MCF 10A (cell line): ENCODE measurements around the gene HACL1. TPM values are rescaled to one million over a fixed set of nuclear protein-coding genes. Genes with fewer than 3 reads are reported as not detected.
A peak's percentile ranks its signal among the peaks of the same experiment; 100 is the strongest.

Experiments used
- BruUV-seq: library from RNA; stranded (reverse); fragments of 400-500 nt; replicated peaks from 2 replicates; lab custom pipeline; 2021; lab: Mats Ljungman, UMichigan
- CTCF ChIA-PET: fragments of 300-600 bp; sonication (Branson Sonifier 250); formaldehyde crosslinking; extraction: SDS; loops from one replicate; lab custom pipeline; 2021; ENCODE audit warnings: antibody characterized with exemption, inconsistent platforms; lab: Yijun Ruan, JAX
- POLR2A ChIA-PET: fragments of 300-600, 350-650 bp; sonication (Branson Sonifier 250); formaldehyde crosslinking; extraction: SDS; loops from one replicate; lab custom pipeline; 2020; ENCODE audit warnings: antibody characterized with exemption, inconsistent platforms; lab: Yijun Ruan, JAX
- DNase-seq: peaks from one replicate; pipeline ENCODE4 v3.0.0-alpha.2; 2018; ENCODE audit not compliant: unreplicated experiment
- H3K27ac Mint-ChIP-seq: one replicate; pipeline ENCODE4 v1.8.0; 2022; ENCODE audit warnings: mild to moderate bottlenecking, low read depth, mixed read lengths; ENCODE audit not compliant: unreplicated experiment
- H3K27me3 Mint-ChIP-seq: one replicate; pipeline ENCODE4 v1.8.0; 2022; ENCODE audit warnings: mixed read lengths; ENCODE audit not compliant: insufficient read depth, unreplicated experiment
- H3K36me3 Mint-ChIP-seq: one replicate; pipeline ENCODE4 v1.8.0; 2022; ENCODE audit warnings: mild to moderate bottlenecking, moderate library complexity, mixed read lengths; ENCODE audit not compliant: insufficient read depth, unreplicated experiment
- H3K4me1 Mint-ChIP-seq: one replicate; pipeline ENCODE4 v1.8.0; 2022; ENCODE audit warnings: mixed read lengths; ENCODE audit not compliant: insufficient read depth, unreplicated experiment
- H3K4me3 Mint-ChIP-seq: one replicate; pipeline ENCODE4 v1.8.0; 2022; ENCODE audit warnings: mild to moderate bottlenecking, moderate library complexity, mixed read lengths; ENCODE audit not compliant: unreplicated experiment
- H3K9me3 Mint-ChIP-seq: one replicate; pipeline ENCODE4 v1.8.0; 2022; ENCODE audit warnings: mixed read lengths; ENCODE audit not compliant: unreplicated experiment
- intact Hi-C: fragments of 100-400 bp; cut with micrococcal nuclease; formaldehyde crosslinking; loops from 2 replicates; pipeline ENCODE4 v1.14.1; 2022
- total RNA-seq: library from RNA; stranded (reverse); gene quantifications from 2 replicates; pipeline ENCODE4 v1.2.3, GENCODE V29; 2022
- TF ChIP-seq, protein P1 (sequence below): fragments of 200-600 bp; IDR thresholded peaks from one replicate; pipeline ENCODE4 v1.8.0; 2022; ENCODE audit warnings: antibody characterized with exemption, mild to moderate bottlenecking; ENCODE audit not compliant: unreplicated experiment

The HACL1 gene
- total RNA-seq, 1 experiment from 2014 or later = 19.6 TPM

DNA sequence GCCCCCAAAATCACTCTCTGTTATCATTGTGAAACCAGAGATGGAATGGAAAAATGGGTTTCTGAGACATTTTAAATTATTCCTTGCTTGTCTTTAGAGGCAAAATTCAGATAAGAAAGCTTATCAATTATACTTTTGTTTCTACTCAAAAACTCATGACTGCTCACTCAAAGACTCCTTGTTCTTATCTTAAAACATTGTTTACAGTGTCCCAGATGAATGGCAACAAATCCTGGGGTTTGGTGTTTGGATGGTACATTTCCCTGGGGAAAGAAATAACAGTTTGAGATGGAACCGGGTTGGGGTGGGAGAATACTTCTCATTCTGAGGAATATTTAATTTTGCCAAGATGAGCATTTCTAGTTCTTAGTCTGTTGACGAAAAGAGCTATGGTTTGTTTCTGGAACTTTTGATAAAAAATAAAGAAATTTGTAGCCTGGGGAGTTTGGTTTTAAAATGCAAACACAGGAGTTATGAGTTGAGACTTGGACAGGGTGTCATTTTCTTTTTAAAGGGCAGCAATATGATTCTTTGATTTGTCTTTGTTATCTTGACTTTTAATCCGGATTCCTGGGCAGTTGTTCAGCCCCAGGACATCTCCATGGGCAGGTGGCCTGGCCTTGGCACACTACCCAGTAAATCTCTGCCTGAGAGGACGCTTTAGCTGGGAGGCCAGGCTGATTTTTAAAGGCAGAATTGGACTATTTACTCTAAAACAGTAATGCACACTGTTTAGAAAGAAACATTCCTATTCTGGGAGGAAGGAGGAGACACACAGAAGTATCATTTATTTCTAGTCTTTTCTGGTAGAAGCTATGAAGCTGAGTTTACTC, 32.6 kb upstream of the HACL1 start:
- no peaks in the 10 kb centered on the region for H3K36me3 Mint-ChIP-seq
- intact Hi-C loops = loop anchor here (5.0 kb wide), 2 partner anchors 163 to 428 kb away; partner anchors contain the start of gene ANKRD28
- peak; percentile 51 for DNase-seq
- peak overlapping the region; percentile 28 for H3K4me3 Mint-ChIP-seq
- no TSS peak for BruUV-seq
- CTCF ChIA-PET = interaction anchor here (0.9 to 2.0 kb wide), 3 partner anchors 30 to 178 kb away, joined by 4 to 8 read pairs (median 5); no protein-coding TSS in a partner anchor
- no peaks in the 10 kb centered on the region for H3K27me3 Mint-ChIP-seq
- H3K4me1 Mint-ChIP-seq = peaks cover 53% of the 10 kb centered on the region
- POLR2A ChIA-PET = interaction anchor here (0.6 to 5.2 kb wide), 13 partner anchors 12 to 631 kb away, joined by 3 to 51 read pairs (median 5); partner anchors contain the start of genes BTD, DPH3, HACL1 and OXNAD1
- H3K27ac Mint-ChIP-seq = peak overlapping the region; percentile 83
- H3K9me3 Mint-ChIP-seq = no peaks in the 10 kb centered on the region
- TF ChIP-seq, protein P1, sequence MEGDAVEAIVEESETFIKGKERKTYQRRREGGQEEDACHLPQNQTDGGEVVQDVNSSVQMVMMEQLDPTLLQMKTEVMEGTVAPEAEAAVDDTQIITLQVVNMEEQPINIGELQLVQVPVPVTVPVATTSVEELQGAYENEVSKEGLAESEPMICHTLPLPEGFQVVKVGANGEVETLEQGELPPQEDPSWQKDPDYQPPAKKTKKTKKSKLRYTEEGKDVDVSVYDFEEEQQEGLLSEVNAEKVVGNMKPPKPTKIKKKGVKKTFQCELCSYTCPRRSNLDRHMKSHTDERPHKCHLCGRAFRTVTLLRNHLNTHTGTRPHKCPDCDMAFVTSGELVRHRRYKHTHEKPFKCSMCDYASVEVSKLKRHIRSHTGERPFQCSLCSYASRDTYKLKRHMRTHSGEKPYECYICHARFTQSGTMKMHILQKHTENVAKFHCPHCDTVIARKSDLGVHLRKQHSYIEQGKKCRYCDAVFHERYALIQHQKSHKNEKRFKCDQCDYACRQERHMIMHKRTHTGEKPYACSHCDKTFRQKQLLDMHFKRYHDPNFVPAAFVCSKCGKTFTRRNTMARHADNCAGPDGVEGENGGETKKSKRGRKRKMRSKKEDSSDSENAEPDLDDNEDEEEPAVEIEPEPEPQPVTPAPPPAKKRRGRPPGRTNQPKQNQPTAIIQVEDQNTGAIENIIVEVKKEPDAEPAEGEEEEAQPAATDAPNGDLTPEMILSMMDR = no peak

DNA sequence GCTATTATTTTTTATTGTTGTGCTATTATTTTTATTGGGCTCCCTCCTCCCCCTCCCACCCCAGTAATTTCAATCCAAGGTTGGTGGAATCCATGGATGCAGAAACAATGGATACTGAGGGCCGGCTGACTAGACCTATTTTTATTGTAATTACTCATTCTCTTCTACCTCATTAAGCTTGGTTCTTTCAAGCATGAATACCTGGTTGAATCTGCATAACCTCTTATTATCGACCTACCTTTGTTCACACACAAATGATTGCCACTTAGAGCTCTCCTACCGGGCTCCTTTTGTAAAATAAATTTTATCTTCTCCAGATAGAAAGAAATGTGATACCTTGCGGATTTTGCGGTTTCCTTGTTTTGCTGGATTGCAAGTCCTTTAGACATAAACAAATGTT, 31.8 kb upstream of the HACL1 start:
- POLR2A ChIA-PET = interaction anchor here (1.5 to 5.2 kb wide), 3 partner anchors 13 to 225 kb away, joined by 5 to 51 read pairs (median 9); no protein-coding TSS in a partner anchor
- peak overlapping the region; percentile 83 for H3K27ac Mint-ChIP-seq

DNA sequence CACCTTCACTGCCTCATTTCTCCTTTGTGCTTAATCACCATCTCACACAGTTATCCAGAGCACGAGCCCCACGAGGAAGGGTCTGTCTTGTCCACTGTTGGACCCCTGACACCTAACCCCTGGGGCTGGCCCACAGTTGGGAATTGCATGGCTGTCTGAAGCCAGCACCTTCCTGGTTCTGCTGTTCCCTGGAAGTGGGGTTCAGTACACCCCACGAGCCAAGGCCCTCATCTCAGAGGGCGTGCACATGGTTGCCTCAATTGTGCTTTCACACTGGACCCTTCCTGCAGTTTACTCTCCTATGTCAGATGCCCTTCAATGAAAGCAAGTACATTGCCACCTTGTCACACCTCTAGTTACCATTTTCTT, 30.8 kb upstream of the HACL1 start:
- no TSS peak for BruUV-seq
- intact Hi-C loops = loop anchor here (5.0 kb wide), 2 partner anchors 165 to 430 kb away; partner anchors contain the start of gene ANKRD28
- H3K4me3 Mint-ChIP-seq = no peak overlapping the region
- peaks cover 47% of the 10 kb centered on the region for H3K4me1 Mint-ChIP-seq
- no peak for DNase-seq
- peak overlapping the region; percentile 89 for H3K27ac Mint-ChIP-seq
- H3K36me3 Mint-ChIP-seq = no peaks in the 10 kb centered on the region
- ChIA-PET POLR2A (interaction anchor here (3.5 kb wide), 1 partner anchor 15 kb away, joined by 24 read pairs; no protein-coding TSS in a partner anchor), CTCF (interaction anchor here (1.0 to 2.0 kb wide), 3 partner anchors 14 to 179 kb away, joined by 3 to 8 read pairs (median 4); no protein-coding TSS in a partner anchor)
- TF ChIP-seq, protein P1 = no peak
- H3K27me3 Mint-ChIP-seq = no peaks in the 10 kb centered on the region
- no peaks in the 10 kb centered on the region for H3K9me3 Mint-ChIP-seq

More for the DNA sequence above, 31.8 kb upstream of the HACL1 start:
- CTCF ChIA-PET = interaction anchor here (1.0 to 2.0 kb wide), 3 partner anchors 13 to 178 kb away, joined by 3 to 8 read pairs (median 4); no protein-coding TSS in a partner anchor
- no peaks in the 10 kb centered on the region for H3K27me3 Mint-ChIP-seq
- no peak for DNase-seq
- BruUV-seq = no TSS peak
- intact Hi-C loops = loop anchor here (5.0 kb wide), 2 partner anchors 164 to 429 kb away; partner anchors contain the start of gene ANKRD28
- peaks cover 53% of the 10 kb centered on the region for H3K4me1 Mint-ChIP-seq
- H3K9me3 Mint-ChIP-seq = no peaks in the 10 kb centered on the region
- no peaks in the 10 kb centered on the region for H3K36me3 Mint-ChIP-seq
- TF ChIP-seq, protein P1 = no peak
- no peak overlapping the region for H3K4me3 Mint-ChIP-seq
